Anterior cingulate cortex (tissue), 58 donors: ENCODE results near the gene ZNF783.

Experiments
- DNase-seq, 58 donors: peaks; one replicate each; lab custom pipeline; 2025; lab: John Stamatoyannopoulos, UW

Gene ZNF783

GRCh38 chr7:149280151-149280550 is 18.2 kb downstream of the ZNF783 start:
- DNase-seq: no peak

- no peak for DNase-seq
Observed at GRCh38 chr7:149280661-149281507, 18.9 kb downstream of the ZNF783 start.

GRCh38 chr7:149281508-149282330 is 19.7 kb downstream of the ZNF783 start:
- no peak for DNase-seq

- DNase-seq: no peak
Observed at GRCh38 chr7:149282331-149282655, 20.3 kb downstream of the ZNF783 start.

- DNase-seq: no peak
Observed at GRCh38 chr7:149283321-149283720, 21.3 kb downstream of the ZNF783 start.

GRCh38 chr7:149284343-149284742 is 22.3 kb downstream of the ZNF783 start:
- DNase-seq: no peak

- peak; percentile 53 to 97 (median 89) for DNase-seq
Observed at GRCh38 chr7:149284850-149285585, 23.0 kb downstream of the ZNF783 start.

- DNase-seq: peak in 10 of 58 donors; percentile 9 to 48 (median 27)
Observed at GRCh38 chr7:149285603-149286002, 23.6 kb downstream of the ZNF783 start.

GRCh38 chr7:149286811-149287400 is 24.9 kb downstream of the ZNF783 start:
- DNase-seq: no peak

- no peak for DNase-seq
Observed at GRCh38 chr7:149287622-149288021, 25.6 kb downstream of the ZNF783 start.

GRCh38 chr7:149289262-149289661 is 27.3 kb downstream of the ZNF783 start:
- DNase-seq: no peak

GRCh38 chr7:149289856-149290255 is 27.9 kb downstream of the ZNF783 start:
- no peak for DNase-seq

- peak in 4 of 58 donors; percentile 1 to 5 (median 4) for DNase-seq
Observed at GRCh38 chr7:149291036-149291780, 29.2 kb downstream of the ZNF783 start.

- no peak for DNase-seq
Observed at GRCh38 chr7:149291781-149292461, 29.9 kb downstream of the ZNF783 start.

- DNase-seq: no peak
Observed at GRCh38 chr7:149292462-149292823, 30.4 kb downstream of the ZNF783 start.

- no peak for DNase-seq
Observed at GRCh38 chr7:149293338-149293737, 31.3 kb downstream of the ZNF783 start.

GRCh38 chr7:149293946-149294633 is 32.1 kb downstream of the ZNF783 start:
- DNase-seq: no peak

GRCh38 chr7:149294634-149295480 is 32.9 kb downstream of the ZNF783 start:
- no peak for DNase-seq
